Choroid plexus epithelial cell (primary cell): ENCODE data around the gene COL4A1.

ENCODE experiments used
- DNase-seq: peaks from one replicate; pipeline ENCODE4 v3.0.0-alpha.2; 2010; ENCODE audit warnings: low read depth
- H3K4me3 ChIP-seq: 2 replicates; pipeline ENCODE4 v1.5.1; 2011; ENCODE audit warnings: low read depth, mild to moderate bottlenecking, control low read depth, low read length, moderate library complexity
- TF ChIP-seq, protein P1 (sequence below): conservative IDR thresholded peaks from 2 replicates; pipeline ENCODE4 v1.5.1; 2011; ENCODE audit warnings: low read depth, mild to moderate bottlenecking, control low read depth, inconsistent platforms, low read length, moderate library complexity

Gene COL4A1

DNA sequence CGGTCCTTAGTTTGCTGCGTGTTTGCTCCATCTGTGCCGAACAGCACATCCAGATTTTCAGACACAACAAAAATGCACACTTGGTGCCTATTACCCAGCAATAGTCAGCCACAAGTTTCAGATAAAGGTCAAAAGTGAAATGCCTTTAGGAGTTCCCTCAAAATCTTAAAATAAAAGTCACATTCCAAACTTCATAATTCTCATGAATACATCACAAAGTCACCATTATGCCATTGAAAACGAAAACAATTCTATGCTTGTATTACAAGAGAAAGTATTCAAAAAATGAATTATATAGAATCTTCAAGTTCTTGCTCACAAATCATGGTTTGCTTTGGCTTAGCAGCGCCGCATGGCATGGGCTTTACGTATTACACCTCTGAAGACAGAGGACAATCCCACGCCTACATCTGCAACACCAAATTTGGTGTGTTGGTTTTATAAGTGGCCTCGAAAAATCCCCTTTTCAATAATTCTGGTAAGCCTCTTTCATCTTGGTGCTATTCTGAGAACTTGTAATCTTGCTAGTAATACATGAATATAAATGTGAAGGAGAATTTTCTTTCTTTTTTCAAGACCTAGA lies 26.6 kb downstream of the COL4A1 start:
- TF ChIP-seq, protein P1, sequence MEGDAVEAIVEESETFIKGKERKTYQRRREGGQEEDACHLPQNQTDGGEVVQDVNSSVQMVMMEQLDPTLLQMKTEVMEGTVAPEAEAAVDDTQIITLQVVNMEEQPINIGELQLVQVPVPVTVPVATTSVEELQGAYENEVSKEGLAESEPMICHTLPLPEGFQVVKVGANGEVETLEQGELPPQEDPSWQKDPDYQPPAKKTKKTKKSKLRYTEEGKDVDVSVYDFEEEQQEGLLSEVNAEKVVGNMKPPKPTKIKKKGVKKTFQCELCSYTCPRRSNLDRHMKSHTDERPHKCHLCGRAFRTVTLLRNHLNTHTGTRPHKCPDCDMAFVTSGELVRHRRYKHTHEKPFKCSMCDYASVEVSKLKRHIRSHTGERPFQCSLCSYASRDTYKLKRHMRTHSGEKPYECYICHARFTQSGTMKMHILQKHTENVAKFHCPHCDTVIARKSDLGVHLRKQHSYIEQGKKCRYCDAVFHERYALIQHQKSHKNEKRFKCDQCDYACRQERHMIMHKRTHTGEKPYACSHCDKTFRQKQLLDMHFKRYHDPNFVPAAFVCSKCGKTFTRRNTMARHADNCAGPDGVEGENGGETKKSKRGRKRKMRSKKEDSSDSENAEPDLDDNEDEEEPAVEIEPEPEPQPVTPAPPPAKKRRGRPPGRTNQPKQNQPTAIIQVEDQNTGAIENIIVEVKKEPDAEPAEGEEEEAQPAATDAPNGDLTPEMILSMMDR: no peak
- H3K4me3 ChIP-seq: no peak overlapping the region
- no peak for DNase-seq

DNA sequence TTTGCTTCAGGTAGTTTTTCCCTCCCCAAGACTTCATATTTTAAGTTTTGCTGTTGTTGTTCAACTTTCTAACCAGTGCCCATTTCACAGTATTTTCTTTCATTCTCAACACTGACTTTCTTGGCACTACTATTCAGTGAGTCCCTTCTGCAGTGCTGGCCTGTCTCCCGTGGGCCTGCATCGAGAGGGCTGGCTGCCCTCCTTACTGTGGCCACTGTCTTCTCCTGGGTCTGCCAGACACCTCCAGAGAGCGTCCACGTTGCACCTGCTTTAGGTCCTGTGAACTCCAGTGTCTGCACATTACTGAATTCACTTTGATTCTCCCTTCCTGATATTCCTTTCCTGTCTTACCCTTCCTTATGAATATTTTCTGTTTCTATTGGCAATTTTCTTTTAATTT lies 27.3 kb downstream of the COL4A1 start:
- no peak for DNase-seq

DNA sequence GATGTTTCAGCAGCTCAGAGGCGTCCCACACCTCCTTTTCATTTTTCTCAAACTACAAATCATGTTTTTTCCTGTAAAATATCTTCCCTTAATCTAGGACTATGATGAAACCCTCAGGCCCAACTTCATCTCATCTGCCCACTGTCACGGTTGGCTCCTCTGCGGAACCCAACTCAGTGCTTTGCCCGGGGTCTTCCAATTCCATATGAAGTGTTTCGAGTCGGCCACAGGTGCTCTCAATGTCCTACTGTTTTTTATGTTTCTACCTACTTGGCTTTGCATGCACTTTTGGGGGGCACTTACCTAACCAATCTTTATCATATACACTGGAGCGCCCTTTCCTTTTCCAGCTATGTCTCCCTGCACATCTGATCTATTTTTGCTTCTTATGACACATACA lies 28.1 kb downstream of the COL4A1 start:
- TF ChIP-seq, protein P1: no peak
- DNase-seq: no peak
- H3K4me3 ChIP-seq: no peak overlapping the region

More for the DNA sequence above, 27.3 kb downstream of the COL4A1 start:
- TF ChIP-seq, protein P1: no peak
- no peak overlapping the region for H3K4me3 ChIP-seq

DNA sequence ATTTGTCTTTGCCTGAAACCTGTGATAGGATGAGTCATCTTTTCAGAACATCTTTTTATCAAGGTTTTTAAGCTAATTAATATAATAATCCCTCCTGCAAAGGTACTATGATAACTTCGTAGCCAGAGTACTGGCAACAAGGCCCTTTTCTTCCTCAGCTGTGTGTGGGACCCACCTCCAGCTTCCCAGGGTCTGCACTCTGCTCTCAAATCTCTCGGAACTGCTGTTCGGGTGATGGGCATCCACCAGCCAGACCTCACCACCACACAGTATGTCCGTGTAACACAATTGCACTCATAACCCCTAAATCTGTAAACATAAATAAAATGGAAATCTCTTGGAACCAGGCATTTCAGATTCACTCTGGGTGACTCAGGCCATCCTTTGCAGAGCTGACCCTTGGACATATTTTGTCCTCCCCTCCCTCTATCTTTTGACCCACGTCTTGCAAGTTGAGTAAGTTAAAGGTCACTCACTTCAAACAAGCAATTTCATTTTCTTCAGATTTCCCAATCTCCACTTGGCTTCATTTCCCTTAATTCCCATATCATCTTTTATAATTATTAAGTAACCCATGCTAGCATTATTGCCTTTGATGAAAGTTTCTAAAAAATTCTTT lies 29.5 kb downstream of the COL4A1 start:
- TF ChIP-seq, protein P1: no peak
- no peak for DNase-seq
- H3K4me3 ChIP-seq: no peak overlapping the region

DNA sequence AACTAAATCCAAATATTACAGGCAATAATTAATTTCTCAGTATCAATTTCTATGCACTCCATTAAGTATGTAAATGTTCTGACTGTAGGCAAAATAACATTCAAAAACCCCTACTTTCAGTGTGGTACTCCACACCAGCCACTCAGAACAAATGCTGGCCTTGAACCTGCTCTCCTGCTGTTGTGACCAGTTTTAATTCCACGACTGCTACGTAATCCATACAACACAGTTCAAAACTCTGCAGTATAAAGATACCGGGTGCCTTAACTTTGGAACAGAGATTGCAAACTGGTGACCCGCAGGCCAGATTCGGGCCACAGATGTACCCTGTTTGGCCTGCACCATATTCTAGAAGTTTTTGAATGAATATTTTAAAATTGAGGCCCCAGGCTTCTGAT lies 30.4 kb downstream of the COL4A1 start:
- no peak for DNase-seq
- no peak overlapping the region for H3K4me3 ChIP-seq
- TF ChIP-seq, protein P1: no peak

DNA sequence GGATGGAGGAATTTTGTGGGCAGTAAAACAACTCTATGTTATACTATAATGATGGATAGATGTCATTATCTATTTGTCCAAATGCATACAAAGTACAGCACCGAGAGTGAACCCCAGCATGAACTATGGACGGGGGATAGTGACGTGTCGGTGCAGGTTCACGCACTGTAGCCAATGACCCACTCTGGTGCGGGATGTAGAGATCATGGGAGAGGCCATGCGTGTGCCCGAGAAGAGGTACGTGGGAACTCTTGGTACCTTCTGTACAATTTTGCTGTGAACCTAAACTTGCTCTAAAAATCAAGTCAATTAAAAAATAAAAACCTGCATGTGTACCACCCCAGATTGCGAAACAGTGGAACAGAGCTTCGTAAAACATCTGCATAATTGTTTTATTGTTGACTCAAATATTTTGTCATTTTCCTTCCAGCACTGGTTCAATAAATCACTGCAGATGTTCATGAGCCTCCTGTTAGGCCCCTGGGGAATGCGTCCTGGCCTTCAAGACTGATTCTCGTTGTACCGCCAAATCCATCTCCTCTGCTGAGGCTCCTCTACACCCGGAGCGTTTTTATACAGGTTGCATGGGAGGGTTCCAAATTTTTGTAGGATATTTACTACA lies 30.9 kb downstream of the COL4A1 start:
- TF ChIP-seq, protein P1: no peak
- no peak overlapping the region for H3K4me3 ChIP-seq
- no peak for DNase-seq
